Measurements from ENCODE around the gene TYMP. TPM values are rescaled to one million over a fixed set of nuclear protein-coding genes. Genes with fewer than 3 reads are reported as not detected.

Gene TYMP
- total RNA-seq, 1 experiment from 2014 or later: 12.3 TPM

- intact Hi-C loops (cut with micrococcal nuclease): no loop called here
- Histone ChIP-seq H3K79me2 (ENCODE audit: low read length) (0 out of 2 replicates have a peak, but pooled peaks cover 3% of the 10 kb centered on the region), H3K9me3 (ENCODE audit: low read length) (no peaks in the 10 kb centered on the region), H3K27me3 (ENCODE audit: low read length) (no peaks in the 10 kb centered on the region), H3K27ac (ENCODE audit: low read length) (peak overlapping the region; percentile 75), H3K9ac (ENCODE audit: low read length) (peak overlapping the region; percentile 90), H3F3A (ENCODE audit: low read length, unreplicated experiment) (no peaks in the 10 kb centered on the region), H4K20me1 (ENCODE audit: low read length) (no peaks in the 10 kb centered on the region), H3K9me2 (replicated peaks; ENCODE audit: low read length) (no peaks in the 10 kb centered on the region), H3K4me3 (ENCODE audit: low read length) (peak overlapping the region; percentile 78), H3K4me2 (ENCODE audit: low read length) (peak overlapping the region; percentile 100), H2AFZ (ENCODE audit: low read length) (peak overlapping the region; percentile 81), H3K4me1 (ENCODE audit: insufficient read depth, low read length) (peaks cover 10% of the 10 kb centered on the region; the same call in 1 of the 2 replicates), H3K36me3 (ENCODE audit: low read depth, low read length) (no peaks in the 10 kb centered on the region)
- CTCF ChIA-PET: no interaction called here
- no TSS peak for BruUV-seq (replicated peaks)
- peak; percentile 40 for DNase-seq
- TF ChIP-seq EZH2phosphoT487 (IDR thresholded peaks at IDR 0.05; ENCODE audit: borderline replicate concordance, low read length) (no peak), EZH2 (IDR thresholded peaks at IDR 0.05; ENCODE audit: low read length, unreplicated experiment) (no peak), CTCF (conservative IDR thresholded peaks at IDR 0.05; ENCODE audit: low read depth, low read length) (no peak)
- POLR2A ChIA-PET (ENCODE audit: unreplicated experiment): no interaction called here
- peak; percentile 31 for ATAC-seq
These were observed 1.7 kb upstream of the TYMP start for GRCh38 chr22:50531546-50531961.

DNA sequence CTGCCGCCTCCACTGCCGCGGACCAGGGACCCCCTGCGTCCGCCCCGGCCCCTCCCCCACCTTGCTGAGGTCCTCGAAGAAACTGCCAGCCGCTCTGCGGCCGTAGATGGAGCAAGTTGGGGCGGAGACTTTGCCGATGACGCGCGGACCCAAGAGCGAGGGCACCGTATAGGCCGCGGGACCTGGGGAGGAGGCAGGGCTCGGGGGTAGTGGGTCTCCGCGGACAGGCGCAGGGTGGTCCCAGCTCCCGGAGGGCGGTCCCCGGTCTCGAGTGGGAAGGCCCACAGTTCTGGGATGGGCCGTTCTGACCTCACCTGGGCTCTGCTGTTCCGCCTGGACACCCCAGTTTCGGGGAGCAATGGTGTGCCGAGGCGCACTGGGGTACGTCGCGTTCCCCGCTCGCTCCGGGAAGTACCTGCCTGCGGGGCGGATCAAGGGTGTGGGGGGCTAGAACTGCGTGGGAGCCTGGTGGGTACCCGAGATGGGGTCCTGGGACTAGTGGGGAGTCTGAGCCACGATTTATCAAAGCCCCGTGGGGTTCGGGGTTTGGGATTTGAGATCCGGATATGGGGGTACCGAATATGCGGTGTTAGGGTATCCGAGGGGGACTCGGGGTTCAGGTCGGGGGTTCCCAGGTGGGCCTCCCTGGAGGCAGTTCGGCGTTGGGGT lies 1.2 kb upstream of the TYMP start:
- H3K4me1 ChIP-seq (ENCODE audit: insufficient read depth, low read length): peaks cover 10% of the 10 kb centered on the region; the same call in 1 of the 2 replicates
- no peaks in the 10 kb centered on the region for H3K36me3 ChIP-seq (ENCODE audit: low read depth, low read length)
- peak overlapping the region; percentile 90 for H3K9ac ChIP-seq (ENCODE audit: low read length)
- DNase-seq: peak; percentile 74
- 0 out of 2 replicates have a peak, but pooled peaks cover 4% of the 10 kb centered on the region for H3K79me2 ChIP-seq (ENCODE audit: low read length)
- ChIA-PET POLR2A (ENCODE audit: unreplicated experiment) (no interaction called here), CTCF (no interaction called here)
- no peaks in the 10 kb centered on the region for H4K20me1 ChIP-seq (ENCODE audit: low read length)
- H3K9me2 ChIP-seq (replicated peaks; ENCODE audit: low read length): no peaks in the 10 kb centered on the region
- H3K27me3 ChIP-seq (ENCODE audit: low read length): no peaks in the 10 kb centered on the region
- H2AFZ ChIP-seq (ENCODE audit: low read length): peak overlapping the region; percentile 81
- intact Hi-C loops (cut with micrococcal nuclease): no loop called here
- TF ChIP-seq EZH2 (IDR thresholded peaks at IDR 0.05; ENCODE audit: low read length, unreplicated experiment): no peak
- H3K9me3 ChIP-seq (ENCODE audit: low read length): no peaks in the 10 kb centered on the region
- H3F3A ChIP-seq (ENCODE audit: low read length, unreplicated experiment): no peaks in the 10 kb centered on the region
- peak overlapping the region; percentile 100 for H3K4me2 ChIP-seq (ENCODE audit: low read length)
- H3K27ac ChIP-seq (ENCODE audit: low read length): peak overlapping the region; percentile 75
- BruUV-seq (replicated peaks): TSS peak; percentile 1
- peak overlapping the region; percentile 78 for H3K4me3 ChIP-seq (ENCODE audit: low read length)
- ATAC-seq: peak; percentile 44

DNA sequence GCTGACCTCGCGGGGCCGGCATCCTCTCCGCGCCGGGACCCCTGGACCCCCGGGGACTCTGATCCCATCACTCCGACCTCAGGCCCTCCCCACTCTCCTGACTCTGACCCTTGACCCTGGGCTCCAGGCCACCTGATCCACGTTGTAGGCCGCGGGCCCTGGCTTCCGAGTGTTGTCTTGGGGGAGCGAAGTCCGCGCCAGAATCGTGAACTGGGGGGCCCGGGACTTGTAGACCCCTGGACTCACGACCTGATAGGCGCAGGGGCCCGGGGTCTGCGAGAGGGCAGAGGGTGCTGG lies 716 bp upstream of the TYMP start:
- no peak for ATAC-seq
- H3K36me3 ChIP-seq (ENCODE audit: low read depth, low read length): no peaks in the 10 kb centered on the region
- TF ChIP-seq EZH2phosphoT487 (IDR thresholded peaks at IDR 0.05; ENCODE audit: borderline replicate concordance, low read length) (no peak), EZH2 (IDR thresholded peaks at IDR 0.05; ENCODE audit: low read length, unreplicated experiment) (no peak), CTCF (conservative IDR thresholded peaks at IDR 0.05; ENCODE audit: low read depth, low read length) (no peak)
- H3K4me3 ChIP-seq (ENCODE audit: low read length): peak overlapping the region; percentile 78
- ChIA-PET POLR2A (ENCODE audit: unreplicated experiment) (no interaction called here), CTCF (no interaction called here)
- H3F3A ChIP-seq (ENCODE audit: low read length, unreplicated experiment): no peaks in the 10 kb centered on the region
- intact Hi-C loops (cut with micrococcal nuclease): no loop called here
- BruUV-seq (replicated peaks): no TSS peak
- H3K4me2 ChIP-seq (ENCODE audit: low read length): peak overlapping the region; percentile 100
- no peak for DNase-seq
- 0 out of 2 replicates have a peak, but pooled peaks cover 4% of the 10 kb centered on the region for H3K79me2 ChIP-seq (ENCODE audit: low read length)
- peaks cover 10% of the 10 kb centered on the region; the same call in 1 of the 2 replicates for H3K4me1 ChIP-seq (ENCODE audit: insufficient read depth, low read length)
- H3K9me2 ChIP-seq (replicated peaks; ENCODE audit: low read length): no peaks in the 10 kb centered on the region
- no peaks in the 10 kb centered on the region for H3K9me3 ChIP-seq (ENCODE audit: low read length)
- H4K20me1 ChIP-seq (ENCODE audit: low read length): no peaks in the 10 kb centered on the region
- peak overlapping the region; percentile 90 for H3K9ac ChIP-seq (ENCODE audit: low read length)
- peak overlapping the region; percentile 81 for H2AFZ ChIP-seq (ENCODE audit: low read length)
- H3K27me3 ChIP-seq (ENCODE audit: low read length): no peaks in the 10 kb centered on the region
- peak overlapping the region; percentile 75 for H3K27ac ChIP-seq (ENCODE audit: low read length)
